Dermis blood vessel endothelial cell (primary cell): ENCODE measurements around the gene CCNB2. TPM values are rescaled to one million over a fixed set of nuclear protein-coding genes. Genes with fewer than 3 reads are reported as not detected.
A peak's percentile ranks its signal among the peaks of the same experiment; 100 is the strongest.
"Not testable (repeated sequence)": the region's sequence is repeated elsewhere in the genome, so short reads cannot be mapped to it uniquely, and the experiment has no call there.

Source experiments
- DNase-seq: peaks from one replicate; pipeline ENCODE4 v3.0.0; 2010
- total RNA-seq: library from RNA; depleted of rRNA; stranded (reverse); fragments of >200 nt; gene quantifications from 2 replicates; pipeline ENCODE4 v1.2.3, GENCODE V29; 2014

Gene CCNB2
- total RNA-seq, 1 donor from 2014 or later, result 13.6 TPM

GRCh38 chr15:59137566-59137965 is 32.6 kb downstream of the CCNB2 start:
- no peak for DNase-seq

GRCh38 chr15:59138243-59138642 is 33.3 kb downstream of the CCNB2 start:
- peak; percentile 80 for DNase-seq

GRCh38 chr15:59140422-59141226 is 35.7 kb downstream of the CCNB2 start:
- no peak for DNase-seq

GRCh38 chr15:59143281-59143680 is 38.3 kb downstream of the CCNB2 start:
- DNase-seq, result no peak

- DNase-seq, result peak; percentile 30
Measured at GRCh38 chr15:59144594-59144993, 39.6 kb downstream of the CCNB2 start.

- no peak for DNase-seq
Measured at GRCh38 chr15:59147666-59148065, 42.7 kb downstream of the CCNB2 start.

- DNase-seq, result no peak
Measured at GRCh38 chr15:59148153-59148833, 43.3 kb downstream of the CCNB2 start.

GRCh38 chr15:59150185-59150584 is 45.2 kb downstream of the CCNB2 start:
- DNase-seq, result no peak

GRCh38 chr15:59152694-59153450 is 47.9 kb downstream of the CCNB2 start:
- no peak for DNase-seq

GRCh38 chr15:59153466-59153865 is 48.5 kb downstream of the CCNB2 start:
- no peak for DNase-seq

- no peak for DNase-seq
Measured at GRCh38 chr15:59154243-59154642, 49.3 kb downstream of the CCNB2 start.

GRCh38 chr15:59155431-59155830 is 50.5 kb downstream of the CCNB2 start:
- no peak for DNase-seq

GRCh38 chr15:59157396-59157795 is 52.5 kb downstream of the CCNB2 start:
- no peak for DNase-seq

- DNase-seq, result no peak
Measured at GRCh38 chr15:59157840-59158700, 53.1 kb downstream of the CCNB2 start.

- DNase-seq, result no peak
Measured at GRCh38 chr15:59158701-59159034, 53.7 kb downstream of the CCNB2 start.

- no peak for DNase-seq
Measured at GRCh38 chr15:59159210-59159609, 54.3 kb downstream of the CCNB2 start.

GRCh38 chr15:59160880-59161593 is 56.1 kb downstream of the CCNB2 start:
- peak; percentile 39 for DNase-seq

GRCh38 chr15:59162080-59162479 is 57.1 kb downstream of the CCNB2 start:
- not testable (repeated sequence) for DNase-seq

GRCh38 chr15:59165726-59166125 is 60.8 kb downstream of the CCNB2 start:
- peak; percentile 71 for DNase-seq

GRCh38 chr15:59166166-59166565 is 61.2 kb downstream of the CCNB2 start:
- DNase-seq, result no peak

GRCh38 chr15:59166601-59167265 is 61.8 kb downstream of the CCNB2 start:
- DNase-seq, result peak; percentile 27
